Fibroblast of skin of left biceps (primary cell): ENCODE results near the gene GPS2.
"Not testable (repeated sequence)": the region's sequence is repeated elsewhere in the genome, so short reads cannot be mapped to it uniquely, and the experiment has no call there.

Experiments used
- DNase-seq, 2 experiments: peaks; one replicate each; pipeline ENCODE4 v3.0.0-alpha.2; 2013; ENCODE audit warnings: low read depth in 2 of 2

Gene GPS2

DNA sequence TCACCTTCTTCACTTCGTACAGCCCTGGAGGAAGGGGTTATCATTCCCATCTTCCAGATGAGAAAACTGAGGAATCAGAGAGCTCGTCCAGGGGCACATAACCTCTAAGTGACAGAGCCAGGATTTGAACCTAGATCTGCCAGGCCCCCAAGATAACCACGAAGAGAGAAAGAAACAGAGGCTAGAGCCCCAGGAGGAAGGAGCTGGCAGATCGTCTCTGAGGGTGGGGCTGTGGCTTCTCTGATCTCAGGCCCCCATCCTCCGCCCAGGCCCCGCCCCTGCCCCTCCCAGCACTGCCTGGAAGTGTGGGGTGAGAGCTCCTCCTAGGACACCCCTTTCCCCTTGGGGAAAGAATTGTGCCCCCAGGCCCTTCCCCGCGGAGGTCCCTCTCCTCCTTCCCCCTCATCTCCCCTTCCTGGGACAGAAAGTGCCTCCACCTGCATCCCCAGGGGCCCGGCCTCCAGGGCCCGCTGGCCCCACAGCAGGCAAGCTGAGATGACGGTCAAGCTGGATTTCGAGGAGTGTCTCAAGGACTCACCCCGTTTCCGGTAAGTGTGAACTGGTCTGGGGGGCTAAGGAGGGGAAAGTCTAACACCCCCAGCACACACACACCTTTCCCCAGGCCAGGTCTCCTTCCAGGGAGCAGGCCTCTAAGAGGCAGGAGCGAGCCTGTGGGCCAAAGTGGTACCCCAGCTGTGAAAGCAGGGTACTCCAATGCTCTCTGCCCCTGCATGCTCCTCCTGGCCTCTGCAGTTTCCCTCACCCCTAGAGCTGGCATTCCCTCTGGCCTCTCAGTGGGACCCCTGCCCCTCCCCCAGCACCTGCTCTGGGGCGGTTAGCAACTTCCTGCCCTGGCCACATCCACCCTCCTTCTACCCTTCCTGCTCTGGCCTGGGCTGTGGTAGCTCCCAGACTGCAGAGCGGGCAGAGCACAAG lies 21.3 kb upstream of the GPS2 start, which contains the start of gene ACAP1:
TSS of gene ACAP1 (plus strand) at position 290 of the 936 bp plus-strand sequence. CDS start at position 496, 206 bp downstream.
- no peak for DNase-seq

GRCh38 chr17:7335765-7336164 lies 20.6 kb upstream of the GPS2 start:
- not testable (repeated sequence) for DNase-seq

GRCh38 chr17:7334938-7335538 lies 19.9 kb upstream of the GPS2 start:
- no peak for DNase-seq

- not testable (repeated sequence) for DNase-seq
Observed at GRCh38 chr17:7332600-7333069, 17.5 kb upstream of the GPS2 start.

DNA sequence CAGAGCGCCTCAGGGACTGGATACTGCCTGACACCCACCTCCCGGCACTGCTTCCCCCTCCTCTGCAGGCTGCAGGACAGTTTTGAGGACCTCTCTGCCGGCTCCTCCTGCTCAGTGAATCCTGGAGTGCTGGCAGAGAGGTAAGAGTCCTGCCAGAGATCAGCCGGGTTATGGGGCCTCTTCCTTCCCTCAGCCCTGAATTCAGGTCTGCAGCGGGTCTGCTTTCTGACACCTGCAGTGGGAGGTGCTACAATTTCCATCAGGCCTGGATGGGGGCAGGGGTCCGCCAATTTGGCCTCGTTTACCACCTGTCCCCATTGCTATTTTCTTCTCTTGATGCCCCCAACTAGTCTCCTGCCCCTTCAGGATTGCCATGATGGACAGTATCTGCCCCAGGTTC lies 17.0 kb upstream of the GPS2 start:
- DNase-seq = no peak

DNA sequence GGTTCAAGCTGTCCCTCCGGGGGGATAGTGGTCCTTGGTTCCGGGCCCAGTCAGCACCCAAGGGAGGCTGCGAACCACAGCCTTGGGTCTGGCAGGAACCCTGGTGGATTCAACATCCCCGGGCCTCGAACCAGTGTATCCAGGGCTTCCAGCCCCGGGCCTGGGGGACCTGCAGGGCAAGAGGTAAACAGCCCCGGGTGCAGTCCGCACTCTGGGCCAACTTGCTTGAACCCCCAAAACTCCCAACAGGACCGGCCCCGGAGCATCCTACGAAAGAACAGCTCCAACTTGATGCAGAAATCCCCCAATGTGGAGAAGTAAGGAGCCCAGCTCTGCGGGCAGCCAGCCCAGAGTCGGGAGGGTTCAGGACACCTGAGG lies 15.5 kb upstream of the GPS2 start:
- no peak for DNase-seq

DNA sequence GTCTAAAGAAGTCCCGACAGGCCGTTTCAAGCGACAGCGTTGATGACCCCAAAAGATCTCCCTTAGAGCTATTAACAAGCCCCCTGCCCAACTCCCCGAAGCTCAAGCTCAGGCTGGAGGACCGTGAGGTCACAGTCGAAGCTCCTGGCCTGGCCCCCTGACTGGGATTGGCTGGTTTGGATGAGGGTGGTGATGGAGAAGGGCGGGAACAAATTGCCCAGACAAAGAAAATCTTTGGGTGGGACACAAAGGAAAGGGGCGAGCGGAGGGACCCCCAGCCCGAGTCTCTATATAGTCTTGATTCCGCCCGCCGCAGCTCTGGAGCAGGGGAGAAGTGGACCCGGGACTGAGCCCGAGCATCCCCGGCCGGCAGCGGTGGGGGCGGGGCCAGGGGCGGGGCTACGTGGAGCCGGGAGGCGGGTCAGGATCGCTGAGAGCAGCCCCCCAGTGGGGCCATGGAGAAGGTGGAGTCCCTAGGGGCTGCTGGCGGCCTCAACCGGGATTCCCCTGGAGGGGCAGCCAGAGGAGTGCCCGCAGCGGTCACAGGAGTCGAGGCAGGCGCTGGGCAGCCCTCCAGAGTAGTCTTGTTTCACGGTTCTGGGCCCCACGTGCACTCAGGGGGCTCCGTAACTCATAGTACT lies 15.0 kb upstream of the GPS2 start:
- peak in 1 of 2 experiments; percentile 45 for DNase-seq

GRCh38 chr17:7329374-7329996 lies 14.3 kb upstream of the GPS2 start:
- peak; percentile 98 for DNase-seq

DNA sequence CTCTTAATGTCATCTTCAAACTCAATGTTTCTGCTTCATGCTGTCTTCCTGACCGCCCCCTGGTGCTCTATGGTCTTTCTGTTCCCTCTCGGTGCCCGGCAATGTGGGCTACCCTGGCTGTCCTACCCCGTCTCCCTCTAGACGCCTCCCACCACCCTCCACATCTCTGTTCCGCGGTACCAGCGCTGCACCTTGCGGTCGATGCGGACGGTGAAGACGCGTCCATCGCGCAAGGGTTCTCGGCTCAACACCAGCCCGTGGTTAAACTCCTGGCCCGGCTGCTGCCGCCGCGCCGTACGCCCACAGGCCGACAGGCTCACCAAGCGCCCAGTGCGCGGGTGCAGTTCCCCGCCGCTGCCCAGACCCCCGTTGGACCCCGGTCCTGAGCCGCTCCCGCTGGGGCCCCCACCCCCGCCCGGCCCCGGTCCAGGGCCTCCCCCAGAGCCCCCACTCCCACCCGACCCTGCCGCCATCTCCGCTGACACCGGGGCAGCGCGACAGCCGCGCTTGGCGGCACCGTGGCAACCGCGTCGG lies 13.7 kb upstream of the GPS2 start, which contains the start of gene NEURL4:
TSS of gene NEURL4 (minus strand) at position 496 of the 534 bp plus-strand sequence. CDS start at position 473, 23 bp downstream.
- DNase-seq = no peak

- DNase-seq = no peak
Observed at GRCh38 chr17:7328009-7328408, 12.8 kb upstream of the GPS2 start.

DNA sequence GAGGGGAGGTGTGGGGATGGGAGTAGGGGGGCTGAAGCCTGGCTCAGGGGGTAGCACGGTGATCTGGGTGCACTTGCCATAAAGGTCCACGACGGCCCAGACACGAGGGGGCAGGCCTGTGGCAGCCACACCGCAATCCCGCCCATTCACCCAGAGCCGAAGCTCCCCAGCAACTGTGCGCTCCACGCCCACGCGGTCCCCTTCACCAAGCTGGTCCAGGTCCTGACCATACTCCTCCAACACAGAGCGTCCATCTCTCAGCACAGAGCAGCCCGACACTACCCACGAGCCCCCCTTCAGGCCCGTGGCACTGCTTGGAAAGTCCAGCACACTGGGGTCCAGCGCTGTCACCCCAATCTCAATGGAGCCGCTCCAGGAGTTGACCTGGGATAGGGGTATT lies 12.3 kb upstream of the GPS2 start:
- DNase-seq = no peak

DNA sequence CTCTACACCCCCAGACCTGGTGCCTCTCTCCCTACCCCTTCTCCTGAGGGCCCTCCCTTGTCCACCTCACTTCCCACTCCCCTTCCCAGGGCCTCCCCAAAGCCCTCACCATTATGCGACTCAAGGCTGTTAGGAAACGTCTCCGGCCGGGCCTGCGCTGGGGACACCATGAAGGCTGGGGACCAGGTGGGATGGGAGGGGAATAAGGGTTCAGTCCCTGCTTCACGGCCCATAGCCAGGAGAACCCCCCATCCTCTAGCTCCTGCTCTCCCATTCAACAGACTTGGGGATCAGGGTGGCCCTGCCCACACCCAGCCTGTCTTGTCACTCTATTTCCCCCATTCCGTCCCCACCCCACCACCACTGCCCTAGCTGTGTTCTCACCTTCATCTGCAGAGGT lies 11.9 kb upstream of the GPS2 start:
- DNase-seq = no peak

- DNase-seq = no peak
Observed at GRCh38 chr17:7326186-7326585, 11.0 kb upstream of the GPS2 start.

DNA sequence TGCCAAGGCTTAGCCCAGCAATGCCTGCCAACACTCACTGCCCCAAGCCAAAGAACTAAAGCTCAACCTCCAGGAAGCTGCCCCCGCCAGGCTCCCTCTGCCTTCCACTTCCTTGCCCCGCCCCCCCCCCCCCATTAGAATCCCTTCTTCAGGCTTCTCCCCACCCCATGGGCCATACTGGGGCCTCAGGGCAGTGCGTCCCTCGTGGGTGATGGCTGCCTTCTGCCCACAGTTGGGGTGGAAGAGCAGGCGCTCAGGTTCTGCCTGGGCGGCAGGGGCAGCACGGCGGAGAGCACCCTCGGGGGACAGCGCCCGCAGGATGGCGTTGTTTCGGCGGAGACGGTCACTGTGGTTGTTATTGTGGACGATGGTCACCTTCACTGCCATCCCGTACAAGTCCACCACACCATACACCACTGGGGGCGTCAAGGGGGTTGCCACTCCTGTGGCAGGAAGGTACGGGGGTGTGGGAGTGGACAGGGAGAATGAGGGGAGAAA lies 9.9 kb upstream of the GPS2 start:
- no peak for DNase-seq

DNA sequence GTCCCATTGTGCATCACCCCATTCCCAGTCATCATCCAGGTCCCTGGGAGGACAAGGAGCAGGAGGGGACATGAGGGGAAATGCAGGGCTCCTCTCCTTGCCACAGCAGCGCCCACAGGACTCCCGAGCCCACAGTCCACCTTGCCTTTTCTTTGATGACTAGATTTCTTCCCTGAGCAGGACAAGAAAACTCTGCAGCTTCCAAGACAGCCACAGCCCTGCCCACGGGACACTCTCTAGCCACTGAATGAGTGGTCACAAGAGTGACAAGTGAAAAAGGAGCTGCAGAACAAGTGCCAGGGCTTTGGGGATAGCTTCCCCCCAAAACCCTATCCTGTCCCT lies 9.2 kb upstream of the GPS2 start:
- DNase-seq = no peak

DNA sequence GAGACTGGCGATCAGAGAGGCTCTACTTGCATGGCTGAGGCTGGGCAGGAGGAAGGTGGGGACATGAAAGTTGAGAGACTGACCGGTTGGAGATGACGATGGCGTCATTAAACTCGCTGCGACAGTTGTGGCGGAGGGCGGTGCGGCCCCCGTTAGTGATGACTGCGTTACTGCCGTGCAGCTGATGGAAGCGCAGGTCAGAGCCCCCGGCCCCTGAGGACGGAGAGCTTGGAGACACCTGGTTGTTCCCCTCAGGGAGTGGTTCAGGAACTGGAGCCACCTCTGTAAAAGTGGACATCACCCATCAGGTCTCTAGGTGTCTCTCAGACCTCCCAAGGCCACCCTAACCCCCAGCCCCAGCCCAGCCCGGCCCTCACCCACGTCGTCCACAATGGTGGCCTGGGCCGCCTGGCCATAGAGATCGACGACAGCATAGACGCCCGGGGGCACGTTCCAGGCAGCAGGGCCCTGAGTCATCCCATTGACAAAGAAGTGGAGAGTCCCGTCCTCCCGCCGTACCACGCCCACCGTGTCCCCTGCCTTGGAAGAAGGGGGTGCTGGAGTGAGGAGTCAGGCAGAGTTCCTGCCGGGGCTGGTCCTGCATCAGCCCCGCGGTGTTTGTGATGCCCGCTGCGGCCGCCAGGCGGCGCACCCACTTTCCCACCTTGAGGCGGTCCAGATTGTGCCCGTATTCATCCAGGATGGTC lies 8.7 kb upstream of the GPS2 start:
- no peak for DNase-seq

DNA sequence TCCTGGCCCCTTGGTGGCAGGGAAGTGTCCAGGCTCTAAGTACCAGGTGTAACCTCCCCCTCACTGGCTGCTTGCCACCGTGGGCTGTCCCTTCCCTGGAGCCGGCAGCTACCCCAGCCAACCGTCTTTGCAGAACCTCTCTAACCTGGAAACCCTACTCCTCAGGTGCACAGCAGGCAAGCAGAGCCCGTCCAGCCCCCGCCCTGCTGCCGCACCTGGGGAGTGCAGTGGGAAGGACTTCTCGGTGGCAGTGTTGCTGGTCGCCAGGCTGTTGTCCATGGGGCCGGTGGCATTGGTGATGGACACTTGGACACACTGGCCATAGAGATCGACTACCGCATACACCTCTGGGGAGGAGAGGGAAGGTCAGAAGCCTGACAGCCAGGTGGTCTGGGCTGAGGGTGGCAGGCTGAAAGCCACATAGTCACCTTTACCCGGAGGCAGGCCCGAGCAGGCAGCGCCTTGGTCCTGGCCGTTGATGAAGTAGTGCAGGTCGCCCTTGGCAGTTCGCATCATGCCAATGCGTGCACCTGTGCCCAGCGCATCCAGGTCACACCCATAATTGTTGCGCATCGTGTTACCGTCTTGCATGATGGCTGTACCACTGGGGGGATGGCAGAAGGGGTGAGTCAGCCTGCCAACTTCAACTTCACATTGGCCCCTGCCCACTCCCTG lies 7.5 kb upstream of the GPS2 start:
- DNase-seq = no peak

DNA sequence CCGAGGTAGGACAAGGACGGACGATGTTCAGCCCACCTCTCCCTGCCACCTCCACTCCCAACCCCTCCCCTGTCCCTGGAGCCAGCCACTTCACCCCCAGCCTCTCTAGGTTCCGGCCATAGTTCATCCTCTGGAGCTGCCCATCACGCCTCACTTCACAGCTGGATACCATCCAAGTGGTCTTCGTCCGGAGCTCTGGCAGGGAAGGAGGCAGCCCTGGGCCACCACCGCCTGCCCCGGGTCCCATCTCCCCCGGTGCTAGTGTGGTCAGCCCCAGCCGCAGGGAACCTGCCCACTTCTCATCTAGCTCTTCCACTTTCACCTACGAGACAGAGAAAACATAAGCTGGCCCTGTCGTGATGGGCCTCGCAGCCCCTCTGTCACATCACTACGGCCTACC lies 6.3 kb upstream of the GPS2 start:
- no peak for DNase-seq

DNA sequence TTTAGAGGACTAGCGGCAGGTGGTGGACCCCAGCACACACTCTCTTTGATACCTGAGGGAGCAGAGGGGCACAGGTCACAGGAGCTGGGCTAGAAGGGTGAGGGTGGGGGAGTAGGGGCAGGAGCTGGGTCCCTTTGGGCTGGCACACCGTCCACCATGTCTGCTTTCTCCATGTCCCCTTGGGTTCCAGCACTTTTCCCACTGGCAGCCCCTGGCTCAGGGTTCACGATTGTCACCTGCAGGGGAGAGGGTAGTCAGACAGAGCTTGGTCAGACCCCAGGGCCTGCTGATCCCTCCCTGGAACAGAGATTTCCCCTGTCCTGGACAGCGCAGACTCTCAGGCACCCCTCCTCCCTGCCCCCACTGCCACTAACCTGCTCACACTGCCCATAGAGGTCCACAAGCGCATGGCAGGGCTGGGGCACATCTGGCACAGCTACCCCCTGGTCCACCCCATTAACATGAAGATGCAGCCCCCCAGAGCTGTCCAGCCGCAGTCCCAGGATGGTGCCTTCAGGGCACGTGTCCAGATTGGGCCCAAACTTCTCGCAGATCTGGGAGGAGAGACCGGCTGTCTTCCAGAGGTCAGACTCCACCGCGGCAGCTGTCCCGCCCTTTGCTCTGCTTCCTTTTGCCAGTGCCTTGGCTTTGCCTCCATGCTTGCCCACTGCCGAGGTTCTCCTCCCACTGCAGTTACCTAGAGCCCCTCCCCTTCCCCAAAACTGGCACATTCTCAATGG lies 3.1 kb upstream of the GPS2 start:
- no peak for DNase-seq
